Fibroblast of lung (primary cell): ENCODE results near the gene MBD5. TPM values are rescaled to one million over a fixed set of nuclear protein-coding genes. Genes with fewer than 3 reads are reported as not detected.

Experiments used
- DNase-seq, 2 donors: peaks; one replicate each; pipeline versions ENCODE4 v3.0.0 to v3.0.0-alpha.2; 2010; ENCODE audit warnings: low read depth in 2 of 2
- H2AFZ ChIP-seq: 2 replicates; pipeline ENCODE4 v1.5.1; 2012; ENCODE audit warnings: low read length, control low read depth, inconsistent platforms
- H3K27ac ChIP-seq: 2 replicates; pipeline ENCODE4 v1.5.1; 2011; ENCODE audit warnings: low read length, control low read depth; ENCODE audit not compliant: insufficient read depth
- H3K27me3 ChIP-seq: 2 replicates; pipeline ENCODE4 v1.5.1; 2011; ENCODE audit warnings: mild to moderate bottlenecking, low read length; ENCODE audit not compliant: control insufficient read depth, insufficient read depth
- H3K36me3 ChIP-seq: 2 replicates; pipeline ENCODE4 v1.5.1; 2011; ENCODE audit warnings: low read length; ENCODE audit not compliant: control insufficient read depth, insufficient read depth
- H3K4me1 ChIP-seq: 2 replicates; pipeline ENCODE4 v1.5.1; 2011; ENCODE audit warnings: low read length; ENCODE audit not compliant: control insufficient read depth, insufficient read depth; ENCODE audit errors: extremely low read depth
- H3K4me2 ChIP-seq: 2 replicates; pipeline ENCODE4 v1.5.1; 2011; ENCODE audit warnings: low read length, control low read depth; ENCODE audit not compliant: insufficient read depth; ENCODE audit errors: extremely low read depth
- H3K4me3 ChIP-seq, 4 experiments: fragments of 200-600 bp in 1 of 4; sonication (generic) in 1 of 4; replicated peaks in 1 of 4; 2 replicates each; pipeline ENCODE4 v1.5.1; 2011 to 2016; ENCODE audit warnings: low read length in 4 of 4, low read depth in 3 of 4, mild to moderate bottlenecking in 3 of 4, control low read depth in 2 of 4, inconsistent platforms in 1 of 4, mixed read lengths in 1 of 4; ENCODE audit not compliant: insufficient read depth in 1 of 4; ENCODE audit errors: control extremely low read depth in 1 of 4
- H3K79me2 ChIP-seq: 2 replicates; pipeline ENCODE4 v1.5.1; 2012; ENCODE audit warnings: mild to moderate bottlenecking, low read length, inconsistent platforms; ENCODE audit not compliant: control insufficient read depth, insufficient read depth
- H3K9ac ChIP-seq: 2 replicates; pipeline ENCODE4 v1.5.1; 2011; ENCODE audit warnings: mild to moderate bottlenecking, low read length, control low read depth; ENCODE audit not compliant: insufficient read depth
- H3K9me3 ChIP-seq: 2 replicates; pipeline ENCODE4 v1.5.1; 2012; ENCODE audit warnings: low read depth, low read length; ENCODE audit not compliant: control insufficient read depth, insufficient read depth
- H4K20me1 ChIP-seq: 2 replicates; pipeline ENCODE4 v1.5.1; 2011; ENCODE audit warnings: low read length; ENCODE audit not compliant: control insufficient read depth, insufficient read depth; ENCODE audit errors: extremely low read depth
- CTCF ChIP-seq, 2 donors: IDR thresholded peaks in 1 of 2; conservative IDR thresholded peaks in 1 of 2; 1 replicate in 1 of 2; 2 replicates in 1 of 2; pipeline ENCODE4 v1.5.1; 2011 to 2012; ENCODE audit warnings: low read length in 2 of 2, control low read depth in 1 of 2, inconsistent platforms in 1 of 2, low read depth in 1 of 2, mild to moderate bottlenecking in 1 of 2
- EZH2 ChIP-seq: IDR thresholded peaks from 2 replicates; pipeline ENCODE4 v1.5.1; 2012; ENCODE audit warnings: low read length, control low read depth, mild to moderate bottlenecking; ENCODE audit errors: missing control alignments
- polyA plus RNA-seq, 2 donors: library from polyadenylated mRNA; depleted of rRNA in 1 of 2; stranded (reverse) in 1 of 2; unstranded in 1 of 2; fragments of >200 nt; gene quantifications; 2 replicates each; pipeline ENCODE4 v1.2.1, GENCODE V29; 2011 to 2012; ENCODE audit warnings: missing spikeins in 1 of 2
- total RNA-seq: library from RNA; depleted of rRNA; stranded (reverse); fragments of >200 nt; gene quantifications from 2 replicates; pipeline ENCODE4 v1.2.1, GENCODE V29; 2014

MBD5 gene
- total and polyA plus RNA-seq, 2 donors (not counting 1 experiment from before 2014, with no cell fraction given), result 26.1 to 32.4 TPM

GRCh38 chr2:148493822-148494563, 473.1 kb downstream of the MBD5 start:
- Histone ChIP-seq H3K9me3 (no peaks in the 10 kb centered on the region), H3K36me3 (no peaks in the 10 kb centered on the region), H3K27ac (no peak overlapping the region), H3K9ac (no peak overlapping the region), H3K4me1 (no peaks in the 10 kb centered on the region), H2AFZ (no peak overlapping the region), H3K4me3 (no peak overlapping the region), H3K27me3 (no peaks in the 10 kb centered on the region), H3K79me2 (no peaks in the 10 kb centered on the region), H3K4me2 (no peak overlapping the region), H4K20me1 (no peaks in the 10 kb centered on the region)
- DNase-seq, result no peak
- no peak for TF ChIP-seq CTCF (conservative IDR thresholded peaks at IDR 0.05 in 1 of 2, IDR thresholded peaks at IDR 0.05 in 1 of 2; ENCODE audit: low read depth in 1 of 2, low read length in 2 of 2)
- no peak for TF ChIP-seq EZH2

- TF ChIP-seq CTCF (conservative IDR thresholded peaks at IDR 0.05 in 1 of 2, IDR thresholded peaks at IDR 0.05 in 1 of 2; ENCODE audit: low read depth in 1 of 2, low read length in 2 of 2), result no peak
- TF ChIP-seq EZH2, result no peak
- Histone ChIP-seq H3K27ac (no peak overlapping the region), H3K4me3 (no peak overlapping the region), H3K79me2 (no peaks in the 10 kb centered on the region), H3K4me1 (no peaks in the 10 kb centered on the region), H2AFZ (no peak overlapping the region), H3K36me3 (no peaks in the 10 kb centered on the region), H3K9ac (no peak overlapping the region), H3K9me3 (no peaks in the 10 kb centered on the region), H3K4me2 (no peak overlapping the region), H4K20me1 (no peaks in the 10 kb centered on the region), H3K27me3 (no peaks in the 10 kb centered on the region)
- no peak for DNase-seq
Observed at GRCh38 chr2:148495586-148495985, 474.7 kb downstream of the MBD5 start.

GRCh38 chr2:148501545-148501944, 480.7 kb downstream of the MBD5 start:
- Histone ChIP-seq H3K9ac (no peak overlapping the region), H3K27ac (no peak overlapping the region)
- DNase-seq, result no peak

More at GRCh38 chr2:148501545-148501944, 480.7 kb downstream of the MBD5 start:
- Histone ChIP-seq H3K4me2 (no peak overlapping the region), H4K20me1 (no peaks in the 10 kb centered on the region), H3K4me3 (no peak overlapping the region), H3K79me2 (no peaks in the 10 kb centered on the region), H3K4me1 (no peaks in the 10 kb centered on the region), H2AFZ (no peak overlapping the region), H3K36me3 (no peaks in the 10 kb centered on the region), H3K9me3 (no peaks in the 10 kb centered on the region), H3K27me3 (no peaks in the 10 kb centered on the region)
- TF ChIP-seq EZH2 (no peak), CTCF (conservative IDR thresholded peaks at IDR 0.05 in 1 of 2, IDR thresholded peaks at IDR 0.05 in 1 of 2; ENCODE audit: low read depth in 1 of 2, low read length in 2 of 2) (no peak)
